ENCODE measurements around the gene HES6. TPM values are rescaled to one million over a fixed set of nuclear protein-coding genes. Genes with fewer than 3 reads are reported as not detected.
"Not testable (repeated sequence)": the region's sequence is repeated elsewhere in the genome, so short reads cannot be mapped to it uniquely, and the experiment has no call there.

HES6 gene
- total RNA-seq, 1 donor from 2014 or later, result 8.6 TPM

DNA sequence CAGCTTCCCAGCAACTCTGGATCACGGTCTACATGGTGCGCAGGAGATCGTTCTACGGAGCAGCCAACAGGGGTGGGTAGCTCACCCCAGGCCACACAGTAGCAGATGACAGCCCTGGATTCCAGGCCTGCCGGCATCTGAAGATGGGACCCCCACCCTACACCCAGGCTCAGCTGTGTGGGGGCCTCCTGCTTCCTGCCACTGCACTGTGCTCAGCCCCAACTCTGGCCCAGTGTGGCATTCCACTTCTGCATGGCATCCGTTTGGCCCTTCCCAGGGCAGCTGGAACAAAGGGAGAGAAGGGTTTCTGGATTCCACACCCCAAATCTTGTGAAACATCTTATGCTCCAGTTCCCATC lies 39.5 kb upstream of the HES6 start:
- DNase-seq (ENCODE audit: extremely low spot score in 2 of 2), result no peak
- no peaks in the 10 kb centered on the region for H3K9me3 ChIP-seq
- peaks cover 57% of the 10 kb centered on the region for H3K4me1 ChIP-seq
- peaks cover 0 to 29% of the 10 kb centered on the region in 2 donors for H3K36me3 ChIP-seq
- no peaks in the 10 kb centered on the region for H3K27me3 ChIP-seq
- intact Hi-C loops (cut with DNase I), result no loop called here
- no peak overlapping the region for H3K4me3 ChIP-seq
- TF ChIP-seq, protein P1, sequence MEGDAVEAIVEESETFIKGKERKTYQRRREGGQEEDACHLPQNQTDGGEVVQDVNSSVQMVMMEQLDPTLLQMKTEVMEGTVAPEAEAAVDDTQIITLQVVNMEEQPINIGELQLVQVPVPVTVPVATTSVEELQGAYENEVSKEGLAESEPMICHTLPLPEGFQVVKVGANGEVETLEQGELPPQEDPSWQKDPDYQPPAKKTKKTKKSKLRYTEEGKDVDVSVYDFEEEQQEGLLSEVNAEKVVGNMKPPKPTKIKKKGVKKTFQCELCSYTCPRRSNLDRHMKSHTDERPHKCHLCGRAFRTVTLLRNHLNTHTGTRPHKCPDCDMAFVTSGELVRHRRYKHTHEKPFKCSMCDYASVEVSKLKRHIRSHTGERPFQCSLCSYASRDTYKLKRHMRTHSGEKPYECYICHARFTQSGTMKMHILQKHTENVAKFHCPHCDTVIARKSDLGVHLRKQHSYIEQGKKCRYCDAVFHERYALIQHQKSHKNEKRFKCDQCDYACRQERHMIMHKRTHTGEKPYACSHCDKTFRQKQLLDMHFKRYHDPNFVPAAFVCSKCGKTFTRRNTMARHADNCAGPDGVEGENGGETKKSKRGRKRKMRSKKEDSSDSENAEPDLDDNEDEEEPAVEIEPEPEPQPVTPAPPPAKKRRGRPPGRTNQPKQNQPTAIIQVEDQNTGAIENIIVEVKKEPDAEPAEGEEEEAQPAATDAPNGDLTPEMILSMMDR (IDR thresholded peaks at IDR 0.05), result no peak
- TF ChIP-seq POLR2AphosphoS5 (IDR thresholded peaks at IDR 0.05; ENCODE audit: insufficient read depth in 1 of 2, low read depth in 1 of 2), result no peak
- no peak for TF ChIP-seq POLR2A (IDR thresholded peaks at IDR 0.05)
- H3K27ac ChIP-seq, result no peak overlapping the region

DNA sequence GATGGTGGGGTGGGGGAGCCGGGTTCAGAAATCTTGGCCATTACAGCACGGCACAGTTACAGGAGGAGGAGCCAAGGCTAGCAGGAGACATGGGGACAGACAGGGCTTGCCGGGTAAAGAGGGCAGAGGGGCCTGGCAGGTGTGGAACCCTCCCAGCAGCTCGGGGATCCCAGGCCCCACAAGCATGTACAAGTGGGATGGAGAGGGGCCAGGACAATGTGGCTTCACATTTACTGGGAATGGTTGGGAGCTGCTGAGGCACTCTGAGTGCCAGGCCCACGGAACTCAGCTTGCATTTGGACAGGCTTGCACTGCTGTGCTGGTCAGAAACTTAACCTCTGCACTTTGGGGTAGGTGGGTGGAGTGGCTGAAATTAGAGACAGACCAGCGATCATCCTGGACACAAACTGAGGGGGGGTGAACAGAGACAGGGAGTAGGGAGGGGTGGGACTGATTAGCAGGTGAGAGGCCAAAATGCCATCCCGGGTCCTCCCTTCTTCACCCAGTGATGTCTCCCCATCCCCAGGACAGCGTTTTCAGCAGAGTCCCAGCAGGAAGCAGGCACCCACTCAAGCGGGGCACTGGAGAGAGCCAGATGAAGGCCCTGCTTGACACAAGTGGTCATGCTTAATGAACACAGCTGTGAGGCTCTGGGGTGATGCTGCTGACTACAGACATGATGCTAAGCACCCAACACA lies 38.9 kb upstream of the HES6 start:
- Histone ChIP-seq H3K9me3 (no peaks in the 10 kb centered on the region), H3K27me3 (no peaks in the 10 kb centered on the region), H3K4me1 (peaks cover 51% of the 10 kb centered on the region), H3K27ac (no peak overlapping the region), H3K36me3 (peaks cover 0 to 29% of the 10 kb centered on the region in 2 donors), H3K4me3 (no peak overlapping the region)
- intact Hi-C loops (cut with DNase I), result no loop called here
- DNase-seq (ENCODE audit: extremely low spot score in 2 of 2), result no peak
- TF ChIP-seq POLR2AphosphoS5 (IDR thresholded peaks at IDR 0.05; ENCODE audit: insufficient read depth in 1 of 2, low read depth in 1 of 2) (no peak), POLR2A (IDR thresholded peaks at IDR 0.05) (no peak)
- TF ChIP-seq, protein P1 (IDR thresholded peaks at IDR 0.05), result no peak

DNA sequence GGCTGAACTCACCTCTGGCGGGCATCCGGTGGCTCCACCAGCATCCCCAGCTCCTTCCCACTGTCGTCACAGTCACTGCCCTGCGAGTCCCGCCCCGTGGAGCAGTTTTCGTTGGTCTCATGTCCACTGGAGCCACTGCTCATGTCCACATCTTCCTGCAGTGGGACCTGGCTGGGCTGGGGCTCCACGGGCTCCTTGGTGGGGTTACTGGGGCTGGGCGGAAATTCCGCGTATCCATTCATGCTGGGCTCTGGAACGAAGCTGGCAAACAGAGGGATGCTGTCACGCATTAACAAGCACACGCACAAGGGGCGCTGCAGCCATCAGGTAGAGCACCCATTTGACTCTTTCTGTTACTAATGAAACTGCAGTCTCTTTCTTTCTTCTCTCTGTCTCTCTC lies 37.9 kb upstream of the HES6 start:
- DNase-seq (ENCODE audit: extremely low spot score in 2 of 2), result no peak
- H3K4me3 ChIP-seq, result no peak overlapping the region
- intact Hi-C loops (cut with DNase I), result no loop called here
- H3K27me3 ChIP-seq, result no peaks in the 10 kb centered on the region
- TF ChIP-seq POLR2AphosphoS5 (IDR thresholded peaks at IDR 0.05; ENCODE audit: insufficient read depth in 1 of 2, low read depth in 1 of 2), result no peak
- TF ChIP-seq POLR2A (IDR thresholded peaks at IDR 0.05), result no peak
- TF ChIP-seq, protein P1 (IDR thresholded peaks at IDR 0.05), result no peak
- no peaks in the 10 kb centered on the region for H3K9me3 ChIP-seq
- H3K4me1 ChIP-seq, result peaks cover 41% of the 10 kb centered on the region
- no peak overlapping the region for H3K27ac ChIP-seq
- H3K36me3 ChIP-seq, result peaks cover 0 to 37% of the 10 kb centered on the region in 2 donors

- Histone ChIP-seq H3K4me1 (peaks cover 11% of the 10 kb centered on the region), H3K27me3 (no peaks in the 10 kb centered on the region), H3K36me3 (peaks cover 0 to 59% of the 10 kb centered on the region in 2 donors), H3K9me3 (no peaks in the 10 kb centered on the region), H3K4me3 (no peak overlapping the region), H3K27ac (no peak overlapping the region)
- intact Hi-C loops (cut with DNase I), result no loop called here
- TF ChIP-seq, protein P1 (IDR thresholded peaks at IDR 0.05), result no peak
- TF ChIP-seq POLR2AphosphoS5 (IDR thresholded peaks at IDR 0.05; ENCODE audit: insufficient read depth in 1 of 2, low read depth in 1 of 2) (no peak), POLR2A (IDR thresholded peaks at IDR 0.05) (no peak)
- DNase-seq (ENCODE audit: extremely low spot score in 2 of 2), result no peak
These were observed 34.5 kb upstream of the HES6 start for GRCh38 chr2:238274152-238274865.

- H3K4me1 ChIP-seq; H3K4me3 ChIP-seq; H3K27ac ChIP-seq; DNase-seq (ENCODE audit: extremely low spot score in 2 of 2); H3K9me3 ChIP-seq; H3K27me3 ChIP-seq; intact Hi-C loops (cut with DNase I): not testable (repeated sequence)
- H3K36me3 ChIP-seq, result peaks cover 0 to 63% of the 10 kb centered on the region in 2 donors
- TF ChIP-seq POLR2AphosphoS5 (IDR thresholded peaks at IDR 0.05; ENCODE audit: insufficient read depth in 1 of 2, low read depth in 1 of 2), result peak in 1 of 2 donors; percentile 9
These were observed 33.6 kb upstream of the HES6 start for GRCh38 chr2:238273433-238273832.

Data from vagina (tissue), 2 donors.